Hematopoietic multipotent progenitor cell treated with erythropoietin and hydrocortisone succinate and interleukin-3 and kit ligand, for 8 days (in vitro differentiated cells): ENCODE results near the gene SFXN1.
A peak's percentile ranks its signal among the peaks of the same experiment; 100 is the strongest.
"Not testable (repeated sequence)": the region's sequence is repeated elsewhere in the genome, so short reads cannot be mapped to it uniquely, and the experiment has no call there.

Source experiments
- DNase-seq: peaks from one replicate; pipeline ENCODE4 v3.0.0-alpha.2; 2015

Gene SFXN1

DNA sequence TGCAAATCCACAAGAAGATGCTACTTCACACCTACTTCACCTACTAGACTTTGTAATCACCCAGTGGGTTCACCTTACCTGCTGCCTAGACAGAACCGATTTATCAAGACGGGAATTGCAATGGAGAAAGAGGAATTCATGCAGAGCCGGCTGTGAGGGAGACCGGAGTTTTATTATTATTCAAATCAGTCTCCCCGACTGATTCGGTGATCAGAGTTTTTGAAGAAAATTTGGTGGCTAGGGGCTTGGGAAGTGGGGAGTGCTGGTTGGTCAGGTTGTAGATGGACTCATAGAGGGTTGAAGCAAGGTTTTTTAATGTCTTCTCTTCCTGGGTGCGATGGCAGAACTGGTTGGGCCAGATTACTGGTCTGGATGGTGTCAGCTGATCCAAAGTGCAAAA, 23.4 kb downstream of the SFXN1 start:
- no peak for DNase-seq

DNA sequence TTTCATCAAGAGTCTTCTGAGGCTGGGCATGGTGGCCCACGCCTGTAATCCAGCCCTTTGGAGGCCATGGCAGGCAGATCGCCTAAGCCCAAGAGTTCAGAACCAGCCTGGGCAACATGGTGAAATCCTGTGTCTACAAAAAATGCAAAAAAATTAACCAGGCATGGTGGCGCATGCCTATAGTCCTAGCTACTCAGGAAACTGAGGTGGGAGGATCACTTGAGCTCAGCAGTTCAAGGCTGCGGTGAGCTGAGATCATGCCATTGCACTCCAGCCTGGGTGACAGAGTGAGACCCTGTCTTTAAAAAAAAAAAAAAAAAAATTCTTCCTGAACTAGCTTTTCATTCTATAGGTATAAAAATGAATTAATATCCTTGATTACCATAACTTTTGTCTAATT, 29.3 kb downstream of the SFXN1 start:
- DNase-seq: not testable (repeated sequence)

DNA sequence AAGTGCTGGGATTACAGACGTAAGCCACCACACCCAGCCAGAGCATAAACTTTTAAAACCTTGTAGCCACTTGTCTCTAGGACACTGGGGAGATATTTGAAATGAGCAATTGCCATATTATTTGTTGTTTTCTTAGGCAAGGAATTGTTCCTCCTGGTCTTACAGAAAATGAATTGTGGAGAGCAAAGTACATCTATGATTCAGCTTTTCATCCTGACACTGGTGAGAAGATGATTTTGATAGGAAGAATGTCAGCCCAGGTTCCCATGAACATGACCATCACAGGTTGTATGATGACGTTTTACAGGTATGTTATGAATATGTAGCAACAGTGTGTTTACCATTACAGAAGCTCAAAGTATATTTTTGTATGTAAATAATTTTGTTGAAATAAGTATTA, 30.5 kb downstream of the SFXN1 start:
- DNase-seq: no peak

DNA sequence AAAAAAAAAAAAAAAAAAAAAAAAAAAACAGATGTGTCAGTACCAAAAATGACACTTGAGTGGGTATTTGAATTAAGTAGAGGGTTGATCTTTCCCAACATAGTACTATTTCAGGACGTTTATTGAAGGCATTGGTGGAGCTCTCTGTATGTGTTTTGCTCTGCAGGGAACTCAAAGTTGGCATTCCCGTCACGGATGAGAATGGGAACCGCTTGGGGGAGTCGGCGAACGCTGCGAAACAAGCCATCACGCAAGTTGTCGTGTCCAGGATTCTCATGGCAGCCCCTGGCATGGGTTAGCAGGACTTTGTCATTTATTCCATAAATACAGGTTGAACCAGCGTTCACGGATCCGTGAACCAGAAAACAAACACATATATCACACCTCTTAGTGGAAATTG, 34.9 kb downstream of the SFXN1 start:
- no peak for DNase-seq

DNA sequence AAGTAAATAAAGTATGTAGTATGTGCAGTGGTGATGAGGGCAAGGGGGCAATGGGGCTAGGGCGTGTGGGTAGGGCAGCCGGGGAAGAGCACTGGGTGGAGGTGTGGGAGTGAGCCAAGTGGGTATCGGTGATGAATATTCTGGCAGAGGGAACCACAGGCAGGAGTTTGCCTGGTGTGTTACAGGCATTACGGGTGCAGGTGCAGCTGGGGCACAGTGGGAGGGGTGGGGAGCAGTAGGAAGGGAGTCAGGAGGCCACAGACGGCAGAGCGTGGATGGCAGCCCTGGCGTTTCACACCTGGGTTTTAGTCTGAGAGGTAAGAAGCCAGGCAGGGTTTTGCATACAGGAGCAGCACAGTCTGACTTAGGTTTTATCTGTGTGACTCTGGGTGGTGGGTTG, 35.4 kb downstream of the SFXN1 start:
- no peak for DNase-seq

DNA sequence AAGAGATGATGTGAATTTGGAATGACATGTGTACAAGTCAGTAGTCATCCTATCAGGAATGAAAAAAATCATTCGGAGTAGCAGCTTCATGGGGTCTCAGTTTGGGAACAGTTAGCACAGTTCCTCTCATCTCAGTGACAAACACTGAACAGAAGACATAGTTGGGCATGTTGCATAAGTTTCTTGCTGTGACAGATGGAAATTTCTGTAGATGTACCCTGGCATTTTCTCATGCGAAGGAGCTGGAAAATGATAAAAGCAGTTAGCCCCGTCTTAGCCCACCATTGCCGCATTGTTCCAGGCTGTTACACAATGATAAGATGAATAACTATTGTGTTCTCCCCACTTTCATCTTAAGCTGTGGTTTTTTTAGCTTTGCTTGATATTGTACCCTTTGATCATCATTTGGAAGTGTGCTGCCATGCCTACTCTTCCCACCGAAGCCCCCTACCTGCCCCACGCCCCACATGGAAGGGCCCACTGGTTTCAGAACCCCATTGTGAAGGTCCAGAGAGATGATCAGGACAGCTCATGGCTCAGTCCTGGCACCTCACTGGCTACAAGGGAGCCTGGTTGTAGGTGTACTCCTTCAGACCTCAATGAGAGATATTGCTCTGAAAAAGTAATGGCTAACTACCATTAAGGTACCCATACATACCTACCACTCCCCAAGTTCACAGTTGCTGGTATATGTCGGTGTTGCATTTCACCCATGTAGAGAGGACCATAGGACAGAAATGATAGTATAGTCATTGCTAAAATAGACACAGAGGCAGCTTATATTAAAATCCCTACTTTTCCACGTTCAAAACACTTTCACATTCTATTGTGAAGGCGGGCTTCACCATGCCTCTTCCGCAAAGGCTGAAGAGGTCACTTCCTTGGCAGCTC, 38.8 kb downstream of the SFXN1 start:
- peak; percentile 64 for DNase-seq

DNA sequence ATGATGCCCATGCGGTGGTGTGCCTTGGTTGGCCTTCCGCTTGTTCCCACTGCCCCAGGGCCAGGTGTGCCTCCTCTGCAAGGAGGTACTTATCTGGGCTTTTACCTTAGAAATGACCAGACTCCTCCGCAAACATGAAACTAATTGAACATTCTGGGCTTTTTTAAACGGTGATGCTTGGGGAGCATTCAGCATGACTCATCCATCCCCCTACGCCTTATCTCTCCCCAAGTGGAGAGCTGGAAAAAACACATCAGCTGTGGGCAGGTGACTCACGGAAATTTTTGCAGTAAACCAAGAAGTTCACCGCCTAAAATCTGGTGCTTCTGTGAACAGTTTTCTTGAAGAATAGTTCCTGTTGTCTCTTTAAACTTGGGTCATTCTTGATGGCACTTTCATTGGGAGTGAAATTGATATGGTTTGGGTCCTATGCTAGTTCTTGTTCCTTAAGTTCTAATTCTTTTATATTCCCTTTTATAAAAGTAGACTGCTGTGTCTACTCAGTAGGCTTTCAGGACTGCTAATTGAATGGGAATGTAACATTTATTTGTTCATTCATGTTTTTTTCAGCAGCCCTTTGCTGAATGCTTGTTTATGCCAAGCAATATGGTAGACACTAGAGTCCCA, 39.6 kb downstream of the SFXN1 start:
- peak; percentile 78 for DNase-seq

DNA sequence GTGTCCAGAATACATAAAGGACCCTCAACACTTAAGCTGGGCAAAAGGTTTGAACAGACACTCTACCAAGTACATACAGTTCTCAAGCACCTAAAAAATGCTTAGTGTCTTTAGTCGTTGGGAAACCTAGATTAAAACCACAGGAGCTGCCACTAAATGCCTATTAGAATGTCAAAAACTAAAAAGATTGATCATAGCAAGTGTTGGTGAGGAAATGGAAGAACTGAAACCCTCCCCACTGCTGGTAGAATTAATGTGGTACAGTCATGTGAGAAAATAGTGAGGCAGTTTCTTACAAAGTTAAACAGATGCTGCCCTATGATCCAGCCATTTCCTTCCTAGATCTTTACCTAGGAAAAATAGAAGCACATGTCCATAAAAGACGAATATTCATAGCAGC, 40.6 kb downstream of the SFXN1 start:
- no peak for DNase-seq

DNA sequence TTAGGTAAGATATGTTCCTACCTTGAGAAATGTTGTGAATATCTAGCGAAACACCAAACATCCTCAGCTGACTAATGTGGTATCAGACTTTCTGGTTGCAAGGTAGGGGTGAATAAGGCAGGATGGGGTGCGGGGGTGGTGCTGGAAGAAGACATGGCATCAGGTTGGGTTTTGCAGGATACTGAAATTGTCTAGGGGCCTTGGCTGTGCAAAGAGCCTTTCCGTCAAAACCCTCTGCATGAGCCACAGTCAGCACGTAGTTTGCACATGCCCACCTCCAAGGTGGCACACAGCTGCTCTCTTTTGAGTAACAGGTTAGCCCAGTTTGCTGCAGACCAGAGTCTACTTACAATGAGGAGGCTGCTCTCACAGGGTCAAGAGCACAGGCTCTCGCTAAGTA, 42.0 kb downstream of the SFXN1 start:
- DNase-seq: no peak

DNA sequence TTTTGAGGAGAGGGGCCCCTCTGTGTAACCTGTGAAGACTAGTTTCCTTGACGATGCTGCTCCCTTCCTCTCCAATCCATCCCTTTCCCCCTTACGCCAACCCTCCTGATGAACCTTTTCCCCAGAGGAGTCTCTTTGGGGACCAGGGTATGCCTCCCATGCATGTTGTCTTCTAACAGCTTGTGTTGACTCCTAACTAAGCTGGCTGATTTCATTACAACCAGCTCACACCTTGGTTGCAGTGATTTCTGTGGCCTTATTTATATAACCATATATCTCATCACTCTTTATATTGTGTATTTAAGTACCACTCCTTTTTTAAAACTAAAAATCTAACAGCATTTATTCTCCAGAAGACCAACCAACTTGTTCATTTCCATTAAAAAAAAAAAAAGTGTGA, 42.5 kb downstream of the SFXN1 start:
- no peak for DNase-seq

DNA sequence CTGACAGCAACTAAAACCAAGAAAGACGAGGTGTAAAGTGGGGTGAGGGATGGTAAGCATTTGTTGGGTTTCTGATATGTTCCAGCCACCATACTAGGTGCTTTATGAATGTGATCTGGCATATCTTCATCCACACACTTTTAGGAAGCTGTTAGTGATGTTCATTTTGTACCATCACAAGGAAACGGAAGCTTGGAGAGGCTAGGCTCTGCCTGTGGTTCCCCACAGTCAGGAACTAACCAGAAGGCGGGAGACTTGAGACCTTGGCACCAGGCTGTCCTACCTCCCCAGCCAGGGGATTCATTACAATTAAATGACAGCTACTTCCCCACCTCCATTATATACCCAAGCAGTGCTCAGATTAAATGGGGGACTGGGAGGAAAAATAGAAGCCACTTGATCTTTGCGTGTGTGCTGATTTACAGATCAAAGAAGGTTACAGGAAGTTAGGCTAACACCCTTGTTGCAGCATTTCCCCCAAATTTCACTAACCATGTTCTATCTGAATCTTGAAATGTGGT, 43.0 kb downstream of the SFXN1 start:
- DNase-seq: no peak

DNA sequence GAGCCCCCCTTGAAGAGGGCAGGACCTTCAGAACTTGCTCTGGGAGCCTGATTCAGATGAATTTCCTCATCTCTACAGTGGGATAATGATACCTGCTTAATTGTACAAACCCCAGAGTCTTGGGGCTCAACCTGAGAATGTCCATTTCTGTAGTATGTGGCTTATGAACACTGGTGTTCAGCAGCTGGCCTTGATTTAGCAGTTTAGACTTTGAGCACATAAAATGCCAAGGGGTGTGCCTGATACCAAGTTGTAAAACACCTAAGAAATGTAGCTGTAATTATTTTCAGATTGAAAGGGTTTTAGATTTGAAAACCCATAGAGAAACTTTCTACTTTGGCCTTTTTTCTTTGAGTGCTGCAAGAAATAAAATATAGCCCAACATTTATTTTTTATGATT, 44.9 kb downstream of the SFXN1 start:
- no peak for DNase-seq

DNA sequence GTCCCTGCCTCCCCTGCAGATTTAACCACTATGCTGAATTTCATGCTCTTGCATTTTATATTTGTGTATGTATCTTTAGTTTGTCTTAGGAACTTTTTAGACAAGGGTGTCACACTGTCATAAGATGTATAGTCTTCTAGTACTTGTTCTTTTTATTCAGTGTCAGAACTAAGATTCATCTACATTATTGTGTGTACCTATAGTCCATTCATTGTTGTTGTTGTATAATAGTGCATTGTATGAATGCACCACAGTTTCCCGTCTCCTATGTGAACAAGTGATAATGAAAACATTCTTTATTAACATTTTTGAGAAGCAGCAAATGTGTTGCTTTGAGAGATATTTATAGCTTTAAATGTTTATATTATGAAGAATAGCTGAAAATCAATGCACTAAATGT, 45.9 kb downstream of the SFXN1 start:
- DNase-seq: no peak

DNA sequence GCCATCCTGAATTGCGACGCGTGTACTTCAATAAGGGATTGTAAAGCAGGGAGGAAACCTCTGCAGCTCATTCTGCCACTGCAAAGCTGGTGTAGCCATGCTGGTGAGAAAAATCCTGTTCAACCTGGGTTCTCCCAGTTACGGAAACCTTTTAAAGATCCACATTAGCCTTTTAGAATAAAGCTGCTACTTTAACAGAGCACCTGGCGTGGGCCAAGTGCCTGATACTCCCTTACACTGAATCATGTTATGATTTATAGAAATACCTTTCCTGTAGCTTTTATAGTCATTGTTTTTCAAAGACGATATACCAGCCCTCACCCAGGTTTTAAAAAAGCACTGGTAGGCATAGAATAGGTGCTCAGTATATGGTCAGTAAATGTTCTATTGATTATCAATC, 48.3 kb downstream of the SFXN1 start:
- DNase-seq: no peak

DNA sequence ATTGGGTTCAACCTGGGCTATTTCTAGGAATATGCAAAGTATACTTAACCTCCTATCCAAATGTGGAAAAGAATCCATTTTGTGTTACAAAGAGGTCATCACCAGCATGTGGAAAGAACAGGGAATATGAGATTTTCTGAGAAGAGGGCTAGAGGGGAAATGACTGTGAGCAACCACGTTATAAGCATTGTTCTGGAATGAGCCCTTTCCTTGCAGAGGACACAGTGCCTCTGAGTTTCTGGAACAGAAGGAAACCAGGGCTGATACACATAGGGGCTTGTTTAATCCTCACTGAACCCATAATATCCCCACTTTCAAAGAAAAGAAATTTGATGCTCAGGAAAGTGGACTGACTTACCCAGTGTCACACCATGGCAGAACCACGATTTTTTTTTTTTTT, 53.0 kb downstream of the SFXN1 start:
- no peak for DNase-seq

DNA sequence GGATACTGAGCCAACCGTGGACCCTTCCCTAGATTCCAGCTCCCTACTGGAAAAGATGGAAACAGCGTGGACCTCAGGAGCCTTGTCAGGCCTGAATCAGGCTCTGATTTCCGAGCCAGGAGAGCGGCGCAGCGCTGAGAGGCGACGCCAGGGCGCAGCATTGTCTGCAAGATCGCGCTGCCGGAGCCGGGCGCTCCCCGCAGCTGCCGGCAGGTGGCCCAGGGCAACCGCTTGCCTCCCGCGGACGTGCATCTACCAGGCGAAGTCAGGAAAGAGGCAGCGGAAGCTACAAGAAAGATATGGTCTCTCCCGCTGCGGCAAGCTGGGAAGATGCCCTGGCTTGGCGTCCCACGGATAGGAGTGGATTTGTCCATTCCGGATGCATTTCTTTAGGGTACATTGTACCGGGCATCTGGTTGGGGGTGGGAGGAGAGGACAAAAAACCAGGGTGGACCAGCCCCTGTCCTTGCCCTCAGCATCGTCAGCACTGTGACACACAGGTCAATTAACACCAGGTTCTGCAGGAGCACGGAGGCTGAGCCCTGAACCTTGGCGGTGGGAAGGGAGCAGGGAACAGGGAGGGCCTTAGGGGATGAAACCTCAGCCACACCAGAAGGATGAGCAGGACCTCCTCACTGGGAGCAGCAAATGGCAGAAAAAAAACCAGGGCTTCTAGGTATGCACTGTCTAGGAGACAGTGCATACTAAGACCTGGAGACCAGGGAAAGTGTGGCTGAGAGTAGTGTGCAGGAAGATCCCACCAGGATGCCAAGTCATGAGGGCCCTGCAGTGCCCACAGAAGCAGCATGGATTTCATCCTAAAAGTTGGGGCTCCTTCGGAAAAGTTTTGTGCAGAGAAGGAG, 55.9 kb downstream of the SFXN1 start:
- peak; percentile 74 for DNase-seq

DNA sequence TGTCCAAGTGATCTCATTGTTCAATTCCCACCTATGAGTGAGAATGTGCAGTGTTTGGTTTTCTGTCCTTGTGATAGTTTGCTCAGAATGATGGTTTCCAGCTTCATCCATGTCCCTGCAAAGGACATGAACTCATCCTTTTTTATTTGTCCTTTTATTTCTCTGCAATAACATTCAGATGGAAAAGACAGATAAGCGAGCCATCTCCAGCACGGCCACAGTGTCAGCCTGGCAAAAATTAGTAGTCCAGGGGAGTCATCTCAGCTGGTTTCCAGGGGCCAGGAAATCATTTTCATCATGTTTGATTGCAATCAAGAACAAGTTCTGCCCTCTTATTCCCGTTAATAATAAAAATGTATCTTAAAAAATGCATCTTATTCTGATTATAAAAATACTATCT, 57.0 kb downstream of the SFXN1 start:
- DNase-seq: not testable (repeated sequence)

DNA sequence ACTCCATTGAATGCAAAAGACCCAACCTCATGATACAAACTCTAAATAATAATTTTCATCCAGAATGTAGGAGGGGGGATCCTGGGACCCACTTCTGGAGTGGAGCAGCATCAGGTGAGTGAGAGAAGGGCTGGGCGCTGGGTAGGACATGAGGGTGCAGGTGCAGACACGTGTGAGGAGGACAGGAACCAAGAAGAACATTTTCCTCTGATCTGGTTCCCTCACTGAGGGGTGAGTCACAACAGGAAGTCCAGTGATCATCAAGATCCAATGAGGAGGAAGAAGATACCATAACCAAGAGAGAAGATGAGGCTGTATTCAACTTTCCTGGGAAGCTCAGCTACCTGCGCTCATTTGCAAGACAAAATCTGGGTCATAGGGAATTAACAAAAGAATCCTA, 57.4 kb downstream of the SFXN1 start:
- DNase-seq: no peak

DNA sequence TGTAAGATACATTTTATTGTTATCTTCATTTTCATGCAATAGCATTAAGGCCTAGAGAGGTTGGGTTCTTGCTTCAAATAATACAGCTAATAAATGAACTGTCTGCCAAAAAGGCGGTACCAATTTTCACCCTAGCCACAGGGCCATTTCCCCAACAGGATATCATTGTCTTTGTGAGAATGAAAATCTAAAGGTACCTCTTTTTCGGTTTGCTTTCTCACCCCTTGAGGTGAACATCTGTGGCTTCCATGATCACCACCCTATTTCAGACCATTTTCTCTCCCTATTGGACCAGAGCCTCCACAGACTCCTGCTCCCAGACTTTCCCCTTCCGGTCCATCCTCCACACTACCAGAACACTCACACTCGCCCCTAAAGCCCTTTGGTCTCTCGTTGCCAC, 60.2 kb downstream of the SFXN1 start:
- no peak for DNase-seq

DNA sequence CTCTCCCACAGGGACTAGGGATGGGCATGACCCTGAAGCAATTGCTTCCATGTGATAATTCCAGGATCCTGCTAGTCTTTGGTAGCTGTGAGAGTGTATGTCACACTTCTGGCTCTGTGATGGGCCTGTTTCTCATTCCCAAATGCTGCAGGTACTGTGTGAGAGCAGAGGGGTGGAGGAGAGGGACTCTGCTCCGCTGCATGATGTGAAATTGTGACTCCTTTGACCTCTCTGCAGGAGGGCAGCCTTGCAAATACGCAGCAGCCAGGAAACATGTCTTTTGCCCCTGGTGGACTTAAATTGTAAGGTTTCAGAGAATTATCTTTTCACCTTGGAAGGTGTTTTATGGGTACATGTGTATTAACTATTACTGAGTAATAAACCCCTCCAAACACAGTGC, 61.6 kb downstream of the SFXN1 start:
- DNase-seq: no peak

DNA sequence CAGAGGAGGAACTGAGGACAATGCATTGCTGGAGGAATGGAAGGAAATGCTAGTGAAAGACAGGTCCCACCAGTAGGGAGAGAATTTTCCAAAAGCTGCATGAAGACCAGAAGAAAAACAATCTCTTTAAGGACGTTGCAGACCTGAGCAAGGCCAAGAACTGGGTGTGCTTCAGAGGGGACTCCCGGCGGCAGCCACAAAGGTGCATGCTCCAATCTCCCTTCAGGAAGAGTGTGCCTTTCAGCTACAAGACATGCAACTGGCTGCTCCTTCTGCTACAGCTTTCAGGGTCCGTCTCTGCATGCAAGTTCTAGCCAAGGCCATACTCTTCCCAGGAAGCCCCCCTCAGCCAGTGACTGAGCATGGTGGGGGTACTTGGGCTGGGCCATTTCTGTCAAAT, 62.9 kb downstream of the SFXN1 start:
- no peak for DNase-seq

DNA sequence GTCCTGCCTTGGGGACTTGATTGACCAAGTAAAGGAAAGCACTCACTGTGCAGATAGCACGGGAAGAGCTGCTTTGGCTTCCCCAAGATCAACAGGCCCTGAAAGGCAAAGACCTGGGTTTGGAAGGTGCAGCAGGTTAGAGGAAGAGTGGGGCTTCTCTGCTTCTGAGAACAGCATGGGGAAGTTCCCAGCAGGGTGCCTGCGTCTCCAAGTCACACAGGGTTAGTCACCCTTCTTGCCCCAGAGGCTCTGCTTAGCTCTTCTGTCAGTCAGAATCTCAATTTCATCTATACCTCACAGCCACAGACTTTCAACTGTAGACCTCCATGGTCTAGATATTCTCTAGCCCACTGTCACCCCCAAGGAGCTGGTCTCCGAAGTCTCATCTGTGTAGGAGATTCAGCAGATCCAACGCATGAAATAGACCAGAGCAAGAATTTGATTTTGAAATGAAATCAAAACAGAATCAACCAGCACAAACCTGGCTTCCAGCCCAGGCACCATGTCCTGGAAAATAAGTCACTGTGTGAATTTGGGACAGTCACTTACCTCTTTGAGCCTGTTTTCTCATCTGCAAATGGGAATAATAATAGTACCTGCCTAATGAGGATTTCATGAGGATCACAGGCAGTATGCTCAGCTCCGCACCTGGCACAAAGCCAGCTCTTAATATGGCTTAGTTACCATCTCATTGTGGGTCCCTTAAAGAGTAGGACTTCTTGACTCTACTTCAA, 64.0 kb downstream of the SFXN1 start:
- no peak for DNase-seq

DNA sequence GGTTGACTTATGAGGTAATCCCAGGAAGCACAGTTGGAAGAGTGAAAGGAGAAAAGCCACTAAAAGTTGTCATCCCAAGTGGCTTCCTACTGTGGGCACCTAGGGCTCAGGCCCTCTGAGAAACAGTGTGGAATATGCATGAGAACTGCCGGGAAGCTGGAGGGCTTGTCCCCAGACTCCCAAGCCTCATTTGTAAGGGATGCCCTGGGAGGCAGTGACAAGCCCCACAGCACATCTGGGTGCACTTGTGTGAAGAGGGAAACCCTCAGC, 64.5 kb downstream of the SFXN1 start:
- no peak for DNase-seq
